ENCODE measurements around the gene SORCS3. TPM values are rescaled to one million over a fixed set of nuclear protein-coding genes. Genes with fewer than 3 reads are reported as not detected.

SORCS3 gene
- total and polyA plus RNA-seq, 4 donors = 0.93 TPM; not detected in 3

DNA sequence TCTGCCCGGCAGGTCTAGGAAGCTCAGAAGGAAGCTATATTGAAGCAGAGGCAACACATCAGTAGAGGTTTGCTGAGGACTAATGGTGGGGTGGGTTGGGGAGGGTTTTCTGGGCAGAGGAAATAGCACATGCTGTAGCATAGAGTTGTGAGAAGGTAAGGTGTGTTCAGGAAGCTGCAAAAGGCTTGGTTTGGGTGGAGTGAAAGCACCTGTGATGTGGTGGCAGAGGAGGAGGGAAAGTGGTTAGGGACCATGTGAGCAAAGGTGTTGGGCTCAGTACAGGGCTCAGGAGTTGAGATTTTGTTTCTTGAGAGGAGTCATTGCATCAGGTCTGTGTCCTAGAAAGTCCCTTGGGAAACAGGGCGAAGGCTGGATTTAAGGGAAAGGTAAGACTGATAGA, 294.6 kb downstream of the SORCS3 start:
- WGBS = 69% methylated on average over 2 of the region's 2 CpGs
- DNase-seq (ENCODE audit: low spot score) = no peak
- no peaks in the 10 kb centered on the region for H3K9me3 ChIP-seq (ENCODE audit: control insufficient read depth in 4 of 4, low read length in 3 of 4)
- no peaks in the 10 kb centered on the region for H3K36me3 ChIP-seq (ENCODE audit: control insufficient read depth in 4 of 4, insufficient read depth in 3 of 4, low read depth in 1 of 4, low read length in 3 of 4)
- no peak overlapping the region for H3K9ac ChIP-seq (ENCODE audit: low read depth in 1 of 2, low read length in 2 of 2)
- TF ChIP-seq RXRA (IDR thresholded peaks at IDR 0.05) (no peak), HNF4G (IDR thresholded peaks at IDR 0.05) (no peak), ATF3 (IDR thresholded peaks at IDR 0.05) (no peak), NR2F2 (IDR thresholded peaks at IDR 0.05) (no peak), MAX (IDR thresholded peaks at IDR 0.05) (no peak), EGR1 (IDR thresholded peaks at IDR 0.05; ENCODE audit: low read depth in 2 of 2) (no peak), FOXA1 (IDR thresholded peaks at IDR 0.05) (no peak), RAD21 (IDR thresholded peaks at IDR 0.05) (no peak), SP1 (IDR thresholded peaks at IDR 0.05) (no peak), FOXA2 (IDR thresholded peaks at IDR 0.05) (no peak), TAF1 (conservative IDR thresholded peaks at IDR 0.05) (no peak), ZBTB33 (IDR thresholded peaks at IDR 0.05) (no peak), HNF4A (conservative IDR thresholded peaks at IDR 0.05) (no peak)
- no peaks in the 10 kb centered on the region for H3K27me3 ChIP-seq (ENCODE audit: control insufficient read depth in 4 of 4, insufficient read depth in 4 of 4, low read length in 3 of 4)
- H3K27ac ChIP-seq (ENCODE audit: low read depth in 1 of 2, low read length in 2 of 2) = no peak overlapping the region
- H3K4me3 ChIP-seq (ENCODE audit: low read depth in 1 of 3, low read length in 3 of 3) = no peak overlapping the region
- no peaks in the 10 kb centered on the region for H3K4me1 ChIP-seq (ENCODE audit: control insufficient read depth in 4 of 4, insufficient read depth in 4 of 4, low read length in 3 of 4)

- Histone ChIP-seq H3K4me1 (ENCODE audit: control insufficient read depth in 4 of 4, insufficient read depth in 4 of 4, low read length in 3 of 4) (no peaks in the 10 kb centered on the region), H3K9ac (ENCODE audit: low read depth in 1 of 2, low read length in 2 of 2) (no peak overlapping the region), H3K36me3 (ENCODE audit: control insufficient read depth in 4 of 4, insufficient read depth in 3 of 4, low read depth in 1 of 4, low read length in 3 of 4) (no peaks in the 10 kb centered on the region), H3K4me3 (ENCODE audit: low read depth in 1 of 3, low read length in 3 of 3) (no peak overlapping the region), H3K27ac (ENCODE audit: low read depth in 1 of 2, low read length in 2 of 2) (no peak overlapping the region), H3K9me3 (ENCODE audit: control insufficient read depth in 4 of 4, low read length in 3 of 4) (no peaks in the 10 kb centered on the region), H3K27me3 (ENCODE audit: control insufficient read depth in 4 of 4, insufficient read depth in 4 of 4, low read length in 3 of 4) (no peaks in the 10 kb centered on the region)
- no peak for DNase-seq (ENCODE audit: low spot score)
- TF ChIP-seq GABPA (IDR thresholded peaks at IDR 0.05 in 1 of 2, conservative IDR thresholded peaks at IDR 0.05 in 1 of 2) = no peak
- no peak for TF ChIP-seq TAF1 (conservative IDR thresholded peaks at IDR 0.05)
- TF ChIP-seq JUND (IDR thresholded peaks at IDR 0.05) = no peak
- no peak for TF ChIP-seq CTCF (IDR thresholded peaks at IDR 0.05; ENCODE audit: low read depth, low read length, missing input control)
- TF ChIP-seq FOXA1 (IDR thresholded peaks at IDR 0.05) = no peak
- TF ChIP-seq MAX (IDR thresholded peaks at IDR 0.05) = no peak
- TF ChIP-seq RXRA (IDR thresholded peaks at IDR 0.05) = no peak
- no peak for TF ChIP-seq FOXA2 (IDR thresholded peaks at IDR 0.05)
- TF ChIP-seq YY1 (IDR thresholded peaks at IDR 0.05) = no peak
- no peak for TF ChIP-seq NR2F2 (IDR thresholded peaks at IDR 0.05)
- no peak for TF ChIP-seq HNF4G (IDR thresholded peaks at IDR 0.05)
- WGBS = 58% methylated on average over 2 of the region's 2 CpGs
Observed at GRCh38 chr10:104937567-104937966, 296.5 kb downstream of the SORCS3 start.
